HG03460 (cell line): ENCODE measurements around the gene GGT1.
"Not testable (repeated sequence)": the region's sequence is repeated elsewhere in the genome, so short reads cannot be mapped to it uniquely, and the experiment has no call there.

Source experiments
- ATAC-seq: cut with Tn5 transposase; IDR thresholded peaks from one replicate; pipeline ENCODE4 v1.9.1; 2021; ENCODE audit not compliant: unreplicated experiment

Gene GGT1

DNA sequence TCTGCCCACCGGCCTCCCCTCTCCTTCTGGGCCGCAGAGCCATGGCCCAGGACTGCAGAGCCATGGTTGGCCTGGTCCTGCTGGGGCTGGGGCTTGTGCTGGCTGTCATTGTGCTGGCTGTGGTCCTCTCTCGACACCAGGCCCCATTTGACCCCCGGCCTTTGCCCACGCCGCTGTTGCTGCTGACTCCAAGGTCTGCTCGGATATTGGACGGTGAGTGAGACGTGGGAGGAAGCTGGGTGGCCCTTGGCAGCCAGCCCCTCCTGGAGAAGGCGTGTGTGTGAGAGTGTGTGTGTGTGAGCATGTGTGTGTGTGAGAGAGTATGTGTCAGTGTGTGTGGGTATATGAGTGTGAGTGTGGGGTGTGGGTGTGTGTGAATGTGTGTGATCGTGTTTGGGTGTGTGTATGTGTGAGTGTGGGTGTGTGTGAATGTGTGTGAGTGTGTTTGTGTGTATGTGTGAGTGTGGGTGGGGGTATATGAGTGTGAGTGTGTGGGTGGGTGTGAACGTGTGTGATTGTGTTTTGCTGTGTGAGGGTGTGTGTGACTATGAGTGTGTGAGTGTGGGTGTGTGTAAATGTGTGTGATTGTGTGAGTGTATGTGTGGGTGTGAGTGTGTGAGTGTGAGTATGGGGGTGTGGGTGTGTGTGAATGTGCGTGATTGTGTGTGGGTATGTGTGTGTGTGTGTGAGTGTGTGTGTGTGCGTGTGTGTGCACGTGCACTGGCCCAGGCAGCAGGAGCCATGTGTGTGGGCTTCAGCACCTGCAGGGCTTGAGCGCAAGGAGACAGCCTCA, 30.4 kb downstream of the GGT1 start:
- ATAC-seq = not testable (repeated sequence)

DNA sequence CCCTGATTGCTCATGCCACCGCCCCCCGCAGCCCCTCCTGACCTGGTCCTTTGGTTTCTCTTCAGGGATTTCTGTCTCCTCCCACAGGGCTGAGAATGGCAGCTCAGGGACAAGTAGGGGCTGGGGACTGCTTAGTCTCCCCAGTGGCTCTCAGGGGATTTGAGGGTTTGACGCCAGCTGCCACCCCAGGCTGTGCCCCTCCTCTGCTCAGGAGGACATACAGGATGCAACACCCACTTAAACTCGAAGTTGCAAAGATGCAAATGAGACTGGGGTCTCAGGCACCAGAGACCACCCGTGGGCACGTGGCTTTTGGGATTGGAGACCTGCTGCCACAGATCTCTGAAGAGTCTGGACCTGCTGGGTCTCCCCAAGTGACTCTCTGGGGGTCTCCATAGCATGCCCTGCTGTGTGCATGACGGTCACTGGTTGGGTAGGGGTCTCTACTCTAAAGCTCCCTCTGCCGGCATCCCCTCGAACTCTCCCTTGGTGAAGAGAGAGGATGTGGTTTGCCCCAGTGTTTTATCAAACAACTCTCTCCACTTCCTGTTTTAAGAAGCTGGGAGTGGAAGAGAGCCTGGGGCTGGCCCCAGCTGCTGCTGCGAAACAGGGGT, 31.9 kb downstream of the GGT1 start:
- ATAC-seq = not testable (repeated sequence)

DNA sequence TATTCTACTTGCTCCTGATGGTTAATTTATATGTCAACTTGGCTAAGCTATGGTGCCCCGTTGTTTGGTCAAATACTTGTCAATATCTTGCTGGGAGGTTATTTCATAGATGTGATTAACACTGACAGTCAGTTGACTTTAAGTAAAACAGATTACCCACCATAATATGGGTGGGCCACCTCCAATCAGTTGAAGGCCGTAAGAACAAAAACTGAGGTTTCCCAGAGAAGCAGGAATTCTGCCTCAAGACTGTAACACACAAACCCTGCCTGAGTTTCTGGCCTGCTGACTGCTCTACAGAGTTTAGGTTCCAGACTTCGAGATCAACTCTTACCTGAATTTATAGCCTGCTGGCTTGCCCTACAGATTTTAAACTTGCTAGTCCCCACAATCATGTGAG, 33.5 kb downstream of the GGT1 start:
- not testable (repeated sequence) for ATAC-seq

DNA sequence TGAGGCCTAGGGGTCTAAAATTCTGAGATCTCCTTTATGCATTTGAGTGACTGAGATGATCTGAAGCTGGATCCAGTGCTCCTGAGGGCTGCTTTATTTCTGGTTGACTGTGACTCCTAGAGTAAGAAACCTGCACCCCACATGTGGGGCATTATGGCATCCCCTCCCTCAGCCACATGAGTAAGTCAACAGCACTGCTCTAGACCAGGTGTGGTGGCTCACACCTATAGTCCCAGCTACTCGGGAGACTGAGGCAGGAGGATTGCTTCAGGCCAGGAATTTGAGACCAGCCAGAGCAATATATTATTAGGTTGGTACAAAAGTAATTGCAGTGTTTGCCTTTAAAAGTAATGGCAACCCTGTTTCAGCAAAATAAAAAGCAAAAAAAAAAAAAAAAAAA, 39.3 kb downstream of the GGT1 start:
- ATAC-seq = not testable (repeated sequence)

DNA sequence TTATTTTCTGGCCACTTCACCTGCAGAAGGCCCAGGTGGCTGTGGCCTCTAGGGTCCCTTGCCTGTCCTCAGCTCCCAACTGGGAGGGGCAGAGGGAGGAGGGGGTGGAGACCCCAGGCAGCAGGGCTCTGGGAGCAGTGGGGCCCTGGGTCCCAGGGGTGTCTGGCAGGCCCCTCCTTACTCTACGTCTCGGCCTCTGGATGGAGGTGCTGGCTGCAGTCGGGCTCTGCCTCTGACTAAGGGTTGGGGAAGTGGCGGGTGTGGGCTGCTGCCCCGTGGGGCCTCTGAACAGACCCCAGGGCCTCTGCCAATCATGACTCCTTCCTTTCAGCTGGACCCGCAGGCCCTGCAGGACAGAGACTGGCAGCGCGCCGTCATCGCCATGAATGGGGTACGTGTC, 41.4 kb downstream of the GGT1 start:
- ATAC-seq = not testable (repeated sequence)

DNA sequence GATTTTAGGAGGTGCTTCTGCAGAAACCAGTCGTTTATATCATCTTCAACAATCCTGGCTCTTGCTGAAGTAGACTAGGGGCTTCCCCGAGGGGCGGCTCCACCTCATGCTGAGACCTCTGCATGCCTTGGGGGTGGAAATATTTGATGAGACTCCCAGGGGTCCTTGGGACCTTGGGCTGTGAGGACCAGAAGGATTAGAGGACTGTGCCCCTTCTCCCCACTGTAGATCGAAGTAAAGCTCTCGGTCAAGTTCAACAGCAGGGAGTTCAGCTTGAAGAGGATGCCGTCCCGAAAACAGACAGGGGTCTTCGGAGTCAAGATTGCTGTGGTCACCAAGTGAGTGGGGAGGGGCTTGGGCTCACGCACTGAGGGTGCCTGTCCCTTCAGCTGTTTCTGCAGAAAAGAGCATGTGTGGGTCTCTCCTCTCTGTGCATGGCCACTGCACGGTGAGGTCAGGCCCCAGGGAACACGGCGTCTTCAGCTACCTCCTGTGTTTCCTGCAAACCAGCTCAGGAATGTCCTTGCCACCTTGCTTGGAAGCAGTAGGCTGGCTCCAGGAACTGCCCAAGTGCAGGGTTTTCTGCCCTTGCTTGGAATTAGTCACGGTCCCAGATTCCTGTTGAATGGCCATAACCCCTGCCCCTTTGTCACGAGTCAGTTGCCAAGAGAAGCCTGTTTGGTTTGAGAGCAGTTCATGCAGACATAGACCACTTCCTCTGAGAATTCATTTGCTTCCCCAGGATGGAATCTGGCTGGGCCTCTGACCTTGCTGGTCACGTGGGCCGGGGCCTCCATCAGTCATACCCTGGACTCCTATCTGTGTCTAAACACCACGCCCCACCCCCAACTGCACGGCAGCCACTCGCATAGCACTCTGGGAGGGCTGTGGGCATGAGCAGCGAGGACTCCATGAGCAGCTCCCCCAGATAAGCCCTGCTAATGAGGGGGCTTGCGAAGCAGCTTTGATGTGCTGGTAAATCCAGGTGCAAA, 42.7 kb downstream of the GGT1 start:
- ATAC-seq = not testable (repeated sequence)

DNA sequence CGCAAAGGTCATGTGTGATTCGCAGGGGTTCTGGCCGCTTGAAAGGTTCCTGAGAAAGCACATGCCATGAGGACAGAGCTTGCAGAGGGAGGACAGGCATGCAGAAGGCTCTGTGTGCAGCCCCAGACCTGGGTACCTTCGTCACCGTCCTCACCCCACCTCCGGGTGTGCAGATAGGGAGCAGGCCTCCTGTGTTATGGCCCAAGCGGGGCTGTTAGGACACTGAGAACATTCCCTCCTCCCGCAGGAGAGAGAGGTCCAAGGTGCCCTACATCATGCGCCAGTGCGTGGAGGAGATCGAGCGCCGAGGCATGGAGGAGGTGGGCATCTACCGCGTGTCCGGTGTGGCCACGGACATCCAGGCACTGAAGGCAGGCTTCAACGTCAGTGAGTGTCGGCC, 43.8 kb downstream of the GGT1 start:
- ATAC-seq = not testable (repeated sequence)

DNA sequence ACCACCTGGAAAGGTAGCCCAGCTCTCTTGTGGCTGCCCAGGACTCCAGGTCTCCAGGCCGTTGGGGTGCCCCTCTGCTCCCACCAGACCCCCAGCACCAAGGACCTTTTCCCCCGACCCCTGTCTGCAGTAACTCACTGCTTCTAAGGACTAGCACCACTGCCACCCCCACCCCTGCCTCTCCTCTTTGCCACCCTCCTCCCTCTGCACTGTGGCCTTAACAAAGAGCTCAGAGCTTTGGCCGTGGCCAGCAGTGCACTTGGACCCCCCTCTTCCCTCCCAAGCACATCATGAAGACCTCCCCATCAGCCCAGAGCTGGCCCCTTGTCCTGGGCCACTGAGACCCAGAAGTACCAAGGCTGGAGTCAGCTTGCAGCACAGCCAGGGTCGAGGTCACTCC, 46.4 kb downstream of the GGT1 start:
- ATAC-seq = not testable (repeated sequence)

DNA sequence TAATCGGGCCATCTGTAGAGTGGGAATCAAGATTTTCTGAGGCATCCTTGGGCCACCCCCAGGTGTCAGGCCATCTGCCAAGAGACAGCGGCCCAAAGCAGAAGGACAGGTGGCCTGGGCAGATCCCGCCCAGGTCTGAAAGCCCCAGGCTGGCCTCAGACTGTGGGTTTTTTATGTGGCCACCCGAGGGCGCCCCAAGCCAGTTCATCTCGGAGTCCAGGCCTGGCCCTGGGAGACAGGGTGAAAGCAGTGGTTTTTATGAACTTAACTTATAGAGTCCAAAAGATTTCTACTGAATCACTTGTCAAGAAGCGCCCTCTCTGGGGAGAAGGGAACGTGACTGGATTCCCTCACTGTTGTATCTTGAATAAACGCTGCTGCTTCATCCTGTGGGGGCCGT, 47.9 kb downstream of the GGT1 start:
- not testable (repeated sequence) for ATAC-seq

DNA sequence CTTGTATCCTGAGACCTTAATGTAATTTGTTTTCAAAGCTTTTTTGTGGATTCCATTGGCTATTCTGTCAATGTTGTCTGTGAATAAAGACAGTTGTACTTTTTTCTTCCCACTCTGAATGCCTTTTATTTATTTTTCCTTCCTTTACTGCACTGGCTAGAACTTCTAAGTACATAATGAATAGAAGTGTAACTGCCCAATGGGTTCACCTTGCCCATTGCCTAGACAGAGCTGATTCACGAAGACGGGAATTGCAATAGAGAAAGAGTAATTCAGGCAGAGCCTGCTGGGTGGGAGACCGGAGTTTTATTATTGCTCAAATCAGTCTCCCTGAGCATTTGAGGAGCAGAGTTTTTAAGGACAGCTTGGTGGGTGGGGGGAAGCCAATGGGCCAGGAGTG, 62.4 kb downstream of the GGT1 start:
- not testable (repeated sequence) for ATAC-seq

DNA sequence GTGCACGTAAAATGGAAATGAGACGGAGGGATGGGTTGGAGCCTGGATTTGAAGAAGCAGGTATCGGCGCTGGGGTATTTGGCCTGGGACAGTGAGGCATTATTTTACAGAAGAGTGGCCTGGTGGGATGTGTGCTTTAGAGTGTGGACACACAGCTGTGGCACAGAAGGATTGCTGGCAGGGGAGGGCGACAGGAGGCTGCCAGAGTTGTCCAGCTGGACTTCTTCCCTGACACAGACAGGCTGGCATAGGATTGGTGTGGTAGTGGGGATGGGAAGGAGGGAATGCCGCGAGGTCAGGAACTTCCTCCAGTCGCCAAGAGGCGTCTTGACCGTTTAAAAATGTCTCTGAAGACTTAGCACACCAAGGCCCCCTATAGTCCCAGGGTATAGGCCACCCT, 64.9 kb downstream of the GGT1 start:
- not testable (repeated sequence) for ATAC-seq

DNA sequence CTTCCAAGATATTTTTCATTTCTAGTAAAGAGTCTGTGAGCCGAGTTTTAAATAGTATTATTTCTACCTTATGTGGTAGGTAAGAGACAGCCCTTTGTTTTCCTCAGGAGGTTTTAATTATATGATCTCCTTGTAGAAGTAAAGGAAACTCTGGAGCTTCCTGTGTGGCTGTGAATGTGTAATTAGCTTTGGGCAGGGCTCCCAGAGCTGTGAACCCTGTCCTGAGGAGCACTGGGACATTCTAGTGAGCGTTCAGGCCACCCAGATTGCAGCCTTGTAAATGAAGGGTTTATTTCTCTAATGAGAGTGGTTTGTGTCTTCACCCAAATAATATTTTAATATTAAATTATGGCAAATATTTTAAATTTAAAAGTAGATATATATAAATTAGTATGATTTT, 69.5 kb downstream of the GGT1 start:
- ATAC-seq = not testable (repeated sequence)
